Liver (tissue), 9 donors: Measurements from ENCODE around the gene SBK2. TPM values are rescaled to one million over a fixed set of nuclear protein-coding genes. Genes with fewer than 3 reads are reported as not detected.

Experiments
- DNase-seq: peaks from one replicate; pipeline ENCODE4 v3.0.0-alpha.2; 2017; ENCODE audit warnings: low spot score
- H3K27ac ChIP-seq, 2 donors: one replicate each; pipeline ENCODE4 v1.7.0; 2013; ENCODE audit warnings: inconsistent platforms in 2 of 2, low read length in 2 of 2, control low read depth in 1 of 2, low read depth in 1 of 2, mild to moderate bottlenecking in 1 of 2
- H3K27me3 ChIP-seq, 4 donors: one replicate each; pipeline versions ENCODE4 v1.6.1 to v1.7.0; 2013; ENCODE audit warnings: low read length in 3 of 4, inconsistent platforms in 1 of 4, mild to moderate bottlenecking in 1 of 4, moderate library complexity in 1 of 4; ENCODE audit not compliant: control insufficient read depth in 4 of 4, insufficient read depth in 4 of 4
- H3K36me3 ChIP-seq, 4 donors: one replicate each; pipeline versions ENCODE4 v1.6.1 to v1.7.0; 2013; ENCODE audit warnings: low read length in 3 of 4, mild to moderate bottlenecking in 3 of 4, low read depth in 1 of 4, moderate library complexity in 1 of 4; ENCODE audit not compliant: control insufficient read depth in 4 of 4, insufficient read depth in 3 of 4
- H3K4me1 ChIP-seq, 4 donors: one replicate each; pipeline versions ENCODE4 v1.6.1 to v1.7.0; 2013; ENCODE audit warnings: low read length in 3 of 4, mild to moderate bottlenecking in 3 of 4, moderate library complexity in 1 of 4; ENCODE audit not compliant: control insufficient read depth in 4 of 4, insufficient read depth in 4 of 4
- H3K4me3 ChIP-seq, 3 donors: one replicate each; pipeline versions ENCODE4 v1.6.1 to v1.7.0; 2013; ENCODE audit warnings: low read length in 3 of 3, control low read depth in 1 of 3, low read depth in 1 of 3, mild to moderate bottlenecking in 1 of 3
- H3K9ac ChIP-seq, 2 donors: one replicate each; pipeline ENCODE4 v1.7.0; 2013; ENCODE audit warnings: low read length in 2 of 2, mild to moderate bottlenecking in 2 of 2, moderate library complexity in 2 of 2, control low read depth in 1 of 2, low read depth in 1 of 2
- H3K9me3 ChIP-seq, 4 donors: one replicate each; pipeline versions ENCODE4 v1.6.1 to v1.7.0; 2013; ENCODE audit warnings: low read length in 3 of 4; ENCODE audit not compliant: control insufficient read depth in 4 of 4
- EGR1 ChIP-seq, 2 donors: IDR thresholded peaks; 2 replicates each; pipeline ENCODE4 v1.6.1; 2016 to 2018; ENCODE audit warnings: antibody characterized with exemption in 2 of 2, low read depth in 2 of 2
- FOXA2 ChIP-seq: IDR thresholded peaks from 2 replicates; pipeline ENCODE4 v1.6.1; 2016; ENCODE audit warnings: antibody characterized with exemption
- GABPA ChIP-seq, 2 donors: IDR thresholded peaks in 1 of 2; conservative IDR thresholded peaks in 1 of 2; 2 replicates each; pipeline ENCODE4 v1.6.1; 2016; ENCODE audit warnings: antibody characterized with exemption in 2 of 2, mild to moderate bottlenecking in 1 of 2, moderate library complexity in 1 of 2
- NR2F2 ChIP-seq: IDR thresholded peaks from 2 replicates; pipeline ENCODE4 v1.6.1; 2016; ENCODE audit warnings: antibody characterized with exemption
- RXRA ChIP-seq, 2 donors: IDR thresholded peaks; 2 replicates each; pipeline ENCODE4 v1.6.1; 2017 to 2018; ENCODE audit warnings: antibody characterized with exemption in 2 of 2, mild to moderate bottlenecking in 1 of 2
- SP1 ChIP-seq: IDR thresholded peaks from 2 replicates; pipeline ENCODE4 v1.6.1; 2018; ENCODE audit warnings: antibody characterized with exemption, mild to moderate bottlenecking
- YY1 ChIP-seq: IDR thresholded peaks from 2 replicates; pipeline ENCODE4 v1.6.1; 2016; ENCODE audit warnings: antibody characterized with exemption, mild to moderate bottlenecking
- WGBS: extraction: QIAGEN DNeasy Blood & Tissue Kit; methylation state at CpG from one replicate; pipeline ENCODE4 v1.1.7; 2013; 5-methylcytosine and 5-hydroxymethylcytosine counted together
- polyA plus RNA-seq, 2 donors: library from polyadenylated mRNA; stranded (reverse) in 1 of 2; unstranded in 1 of 2; fragments of 200-250 nt in 1 of 2; fragments of >200 nt in 1 of 2; fragmentation: Nextera tagmentation in 1 of 2; extraction: Ambion mirVana in 1 of 2; gene quantifications; one replicate each; pipeline versions ENCODE4 v1.2.1 to v1.2.3, GENCODE V29; 2013 to 2015
- total RNA-seq, 2 donors: library from RNA; depleted of rRNA; stranded (reverse); fragments of >200 nt; gene quantifications; one replicate each; pipeline ENCODE4 v1.2.3, GENCODE V29; 2014
- TF ChIP-seq, protein P1 (sequence below): IDR thresholded peaks from 2 replicates; pipeline ENCODE4 v1.6.1; 2016; ENCODE audit warnings: antibody characterized with exemption
- TF ChIP-seq, protein P2 (sequence below): IDR thresholded peaks from 2 replicates; pipeline ENCODE4 v1.6.1; 2016; ENCODE audit warnings: antibody characterized with exemption
- donor health status: healthy.
- donor health status: healthy.
- donor health status: healthy.
- donor health status: healthy.
- donor health status: healthy.

The SBK2 gene
- total and polyA plus RNA-seq, 4 donors = not detected

DNA sequence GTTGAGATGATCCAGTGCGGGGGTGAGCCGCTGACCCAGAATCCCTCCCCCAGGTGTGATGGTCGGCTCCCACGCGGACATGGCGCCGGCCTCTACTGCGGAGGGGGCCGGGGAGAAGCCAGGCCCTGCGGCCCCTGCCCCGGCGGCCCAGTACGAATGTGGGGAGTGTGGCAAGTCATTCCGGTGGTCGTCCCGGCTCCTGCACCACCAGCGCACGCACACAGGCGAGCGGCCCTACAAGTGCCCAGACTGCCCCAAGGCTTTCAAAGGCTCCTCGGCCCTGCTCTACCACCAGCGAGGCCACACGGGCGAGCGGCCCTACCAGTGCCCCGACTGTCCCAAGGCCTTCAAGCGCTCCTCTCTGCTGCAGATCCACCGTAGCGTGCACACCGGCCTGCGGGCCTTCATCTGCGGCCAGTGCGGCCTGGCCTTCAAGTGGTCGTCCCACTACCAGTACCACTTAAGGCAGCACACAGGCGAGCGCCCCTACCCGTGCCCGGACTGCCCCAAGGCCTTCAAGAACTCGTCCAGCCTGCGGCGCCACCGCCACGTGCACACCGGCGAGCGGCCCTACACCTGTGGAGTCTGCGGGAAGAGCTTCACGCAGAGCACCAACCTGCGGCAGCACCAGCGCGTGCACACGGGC is 55.7 kb downstream of the SBK2 start:
- no peak overlapping the region for H3K27ac ChIP-seq
- no peak for DNase-seq
- H3K36me3 ChIP-seq = peaks cover 0 to 11% (median 5%) of the 10 kb centered on the region in 4 donors
- no peak overlapping the region for H3K4me3 ChIP-seq
- no peak for TF ChIP-seq EGR1 (IDR thresholded peaks at IDR 0.05; ENCODE audit: low read depth in 2 of 2)
- TF ChIP-seq FOXA2 = no peak
- TF ChIP-seq RXRA (IDR thresholded peaks at IDR 0.05) = no peak
- TF ChIP-seq, protein P1, sequence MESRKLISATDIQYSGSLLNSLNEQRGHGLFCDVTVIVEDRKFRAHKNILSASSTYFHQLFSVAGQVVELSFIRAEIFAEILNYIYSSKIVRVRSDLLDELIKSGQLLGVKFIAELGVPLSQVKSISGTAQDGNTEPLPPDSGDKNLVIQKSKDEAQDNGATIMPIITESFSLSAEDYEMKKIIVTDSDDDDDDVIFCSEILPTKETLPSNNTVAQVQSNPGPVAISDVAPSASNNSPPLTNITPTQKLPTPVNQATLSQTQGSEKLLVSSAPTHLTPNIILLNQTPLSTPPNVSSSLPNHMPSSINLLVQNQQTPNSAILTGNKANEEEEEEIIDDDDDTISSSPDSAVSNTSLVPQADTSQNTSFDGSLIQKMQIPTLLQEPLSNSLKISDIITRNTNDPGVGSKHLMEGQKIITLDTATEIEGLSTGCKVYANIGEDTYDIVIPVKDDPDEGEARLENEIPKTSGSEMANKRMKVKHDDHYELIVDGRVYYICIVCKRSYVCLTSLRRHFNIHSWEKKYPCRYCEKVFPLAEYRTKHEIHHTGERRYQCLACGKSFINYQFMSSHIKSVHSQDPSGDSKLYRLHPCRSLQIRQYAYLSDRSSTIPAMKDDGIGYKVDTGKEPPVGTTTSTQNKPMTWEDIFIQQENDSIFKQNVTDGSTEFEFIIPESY = no peak
- H3K9me3 ChIP-seq = no peaks in the 10 kb centered on the region
- H3K4me1 ChIP-seq = peaks cover 9 to 33% (median 20%) of the 10 kb centered on the region in 4 donors
- H3K9ac ChIP-seq = no peak overlapping the region
- WGBS = 98% methylated on average over 52 of the region's 52 CpGs
- H3K27me3 ChIP-seq = no peaks in the 10 kb centered on the region

DNA sequence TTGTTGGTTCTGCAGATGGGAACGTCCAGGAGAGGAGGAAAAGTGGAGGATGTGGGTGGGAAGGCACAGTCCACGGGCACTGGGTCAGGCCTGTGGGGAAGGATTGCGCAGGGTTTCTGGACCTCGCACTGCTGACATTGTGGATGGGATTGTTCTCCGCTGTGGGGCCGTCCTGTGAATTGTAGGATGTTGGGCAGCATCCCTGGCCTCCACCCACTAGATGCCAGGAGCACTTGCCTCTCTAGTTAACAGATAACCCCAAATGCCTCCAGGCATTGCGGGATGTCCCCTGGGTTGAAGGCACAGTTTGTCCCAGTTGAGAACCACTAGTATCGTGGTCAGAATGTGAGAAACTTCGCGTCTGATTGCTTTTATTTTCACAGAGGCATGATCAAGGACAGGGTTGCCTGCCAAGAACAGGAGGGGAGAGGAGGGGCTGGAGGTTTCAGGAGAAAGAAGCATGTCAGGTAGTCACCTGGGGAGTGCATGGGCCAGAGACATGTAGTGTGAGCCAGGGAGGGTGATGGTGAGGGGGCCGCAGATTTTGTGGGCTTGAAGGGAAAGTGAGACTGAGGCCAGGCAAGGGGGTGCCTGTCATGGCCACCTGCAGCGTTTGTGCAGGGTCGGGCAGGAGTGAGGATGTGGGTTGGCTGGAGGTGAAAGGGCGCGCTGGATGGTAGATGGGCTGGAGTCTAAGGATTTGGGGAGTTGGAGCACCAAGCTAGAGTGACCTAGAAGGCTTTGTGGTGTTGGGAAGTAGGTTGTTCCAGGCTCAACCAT is 57.3 kb downstream of the SBK2 start:
- H3K4me3 ChIP-seq = no peak overlapping the region
- TF ChIP-seq SP1 = peak; percentile 13
- no peak for TF ChIP-seq NR2F2
- H3K27ac ChIP-seq = no peak overlapping the region
- no peaks in the 10 kb centered on the region for H3K9me3 ChIP-seq
- H3K4me1 ChIP-seq = peaks cover 8 to 34% (median 23%) of the 10 kb centered on the region in 4 donors
- H3K9ac ChIP-seq = no peak overlapping the region
- H3K27me3 ChIP-seq = no peaks in the 10 kb centered on the region
- no peak for DNase-seq
- peaks cover 0 to 11% (median 5%) of the 10 kb centered on the region in 4 donors for H3K36me3 ChIP-seq
- 77% methylated on average over 15 of the region's 15 CpGs for WGBS

DNA sequence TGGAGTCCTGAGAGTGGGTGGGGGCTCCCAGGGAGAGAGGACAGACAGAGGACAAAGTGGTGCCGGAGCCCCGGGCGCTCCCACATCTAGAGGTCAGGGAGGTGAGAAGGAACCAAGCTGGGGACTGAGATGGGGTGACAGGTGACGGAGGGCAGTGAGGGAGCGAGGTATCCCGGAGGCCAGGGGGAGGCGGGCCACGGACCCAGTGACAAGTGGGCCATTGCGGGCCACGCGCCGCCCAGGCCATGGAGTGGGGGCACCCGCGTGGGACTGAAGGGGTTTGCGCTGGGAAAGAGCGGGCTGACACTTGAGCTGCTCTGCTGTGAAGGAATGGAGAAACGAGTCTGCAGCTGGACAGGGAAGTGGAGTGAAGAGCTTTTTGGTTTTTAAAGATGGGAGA is 57.9 kb downstream of the SBK2 start:
- H3K4me1 ChIP-seq = peaks cover 7 to 28% (median 18%) of the 10 kb centered on the region in 4 donors
- H3K9ac ChIP-seq = no peak overlapping the region
- TF ChIP-seq FOXA2 = no peak
- TF ChIP-seq YY1 = no peak
- TF ChIP-seq GABPA (IDR thresholded peaks at IDR 0.05 in 1 of 2, conservative IDR thresholded peaks at IDR 0.05 in 1 of 2) = no peak
- TF ChIP-seq, protein P2, sequence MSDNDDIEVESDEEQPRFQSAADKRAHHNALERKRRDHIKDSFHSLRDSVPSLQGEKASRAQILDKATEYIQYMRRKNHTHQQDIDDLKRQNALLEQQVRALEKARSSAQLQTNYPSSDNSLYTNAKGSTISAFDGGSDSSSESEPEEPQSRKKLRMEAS = no peak
- no peak for TF ChIP-seq NR2F2
- TF ChIP-seq RXRA (IDR thresholded peaks at IDR 0.05) = no peak
- no peak for TF ChIP-seq SP1
- TF ChIP-seq, protein P1 = no peak
- 92% methylated on average over 17 of the region's 17 CpGs for WGBS
- H3K4me3 ChIP-seq = no peak overlapping the region
- H3K9me3 ChIP-seq = no peaks in the 10 kb centered on the region
- H3K36me3 ChIP-seq = peaks cover 0 to 11% (median 5%) of the 10 kb centered on the region in 4 donors
- no peak overlapping the region for H3K27ac ChIP-seq
- H3K27me3 ChIP-seq = no peaks in the 10 kb centered on the region
- no peak for DNase-seq

Other genes starting within 250 kb of the SBK2 start
- gene TMEM150B, start 211.8 kb downstream of the SBK2 start, total RNA-seq = 1 to 10 TPM; 2.1 to 3.3 TPM
- 1 to 10 TPM in 1 of 2 donors, under 1 TPM in 1; 0.81 to 1.8 TPM for gene TMEM150B, start 211.8 kb downstream of the SBK2 start, polyA plus RNA-seq
- 10 to 100 TPM in 1 of 2 donors, 1 to 10 TPM in 1; 3.9 to 11.6 TPM for gene KMT5C, start 197.3 kb downstream of the SBK2 start, total RNA-seq
- 1 to 10 TPM; 1.1 to 2.1 TPM for gene KMT5C, start 197.3 kb downstream of the SBK2 start, polyA plus RNA-seq
- gene COX6B2, start 182.4 kb downstream of the SBK2 start, total RNA-seq = not detected
- not detected for gene COX6B2, start 182.4 kb downstream of the SBK2 start, polyA plus RNA-seq
- gene GARIN5B, start 173.9 kb downstream of the SBK2 start, total RNA-seq = not detected
- not detected for gene GARIN5B, start 173.9 kb downstream of the SBK2 start, polyA plus RNA-seq
- not detected for gene IL11, start 166.7 kb downstream of the SBK2 start, total RNA-seq
- gene IL11, start 166.7 kb downstream of the SBK2 start, polyA plus RNA-seq = not detected
- not detected for gene TMEM190, start 160.3 kb downstream of the SBK2 start, total RNA-seq
- not detected for gene TMEM190, start 160.3 kb downstream of the SBK2 start, polyA plus RNA-seq
- under 1 TPM; 0.08 to 0.47 TPM for gene TMEM238, start 152.8 kb downstream of the SBK2 start, total RNA-seq
- gene TMEM238, start 152.8 kb downstream of the SBK2 start, polyA plus RNA-seq = under 1 TPM; 0.47 to 0.54 TPM
- 100 to 1,000 TPM; 116 to 150 TPM for gene RPL28, start 151.2 kb downstream of the SBK2 start, total RNA-seq
- gene RPL28, start 151.2 kb downstream of the SBK2 start, polyA plus RNA-seq = 100 to 1,000 TPM; 177 to 535 TPM
- gene UBE2S, start 129.3 kb downstream of the SBK2 start, total RNA-seq = 10 to 100 TPM in 1 of 2 donors, 1 to 10 TPM in 1; 5.2 to 95.2 TPM
- 1 to 10 TPM; 6.7 to 6.9 TPM for gene UBE2S, start 129.3 kb downstream of the SBK2 start, polyA plus RNA-seq
- 1 to 10 TPM in 1 of 2 donors, not detected in 1; 1.6 TPM for gene SHISA7, start 93.8 kb downstream of the SBK2 start, total RNA-seq
- not detected for gene SHISA7, start 93.8 kb downstream of the SBK2 start, polyA plus RNA-seq
- 100 to 1,000 TPM in 1 of 2 donors, 10 to 100 TPM in 1; 49.1 to 101 TPM for gene ISOC2, start 75.5 kb downstream of the SBK2 start, total RNA-seq
- 100 to 1,000 TPM; 136 to 181 TPM for gene ISOC2, start 75.5 kb downstream of the SBK2 start, polyA plus RNA-seq
- gene C19orf85, start 72.4 kb downstream of the SBK2 start, total RNA-seq = not detected
- gene C19orf85, start 72.4 kb downstream of the SBK2 start, polyA plus RNA-seq = not detected
- 1 to 10 TPM; 1.1 to 1.9 TPM for gene ZNF628, start 60.5 kb downstream of the SBK2 start, total RNA-seq
- gene ZNF628, start 60.5 kb downstream of the SBK2 start, polyA plus RNA-seq = 1 to 10 TPM in 1 of 2 donors, under 1 TPM in 1; 0.99 to 4.4 TPM
- 1 to 10 TPM; 1.4 to 3.7 TPM for gene NAT14, start 51.9 kb downstream of the SBK2 start, total RNA-seq
- 1 to 10 TPM; 2.6 to 3.5 TPM for gene NAT14, start 51.9 kb downstream of the SBK2 start, polyA plus RNA-seq
- gene SSC5D, start 48.7 kb downstream of the SBK2 start, total RNA-seq = under 1 TPM; 0.19 to 0.84 TPM
- 1 to 10 TPM in 1 of 2 donors, under 1 TPM in 1; 0.08 to 1.0 TPM for gene SSC5D, start 48.7 kb downstream of the SBK2 start, polyA plus RNA-seq
- gene SBK3, start 8.4 kb upstream of the SBK2 start, total RNA-seq = not detected
- gene SBK3, start 8.4 kb upstream of the SBK2 start, polyA plus RNA-seq = under 1 TPM in 1 of 2 donors, not detected in 1; 0.03 TPM
- under 1 TPM; 0.92 to 0.93 TPM for gene ZNF579, start 43.7 kb upstream of the SBK2 start, total RNA-seq
- gene ZNF579, start 43.7 kb upstream of the SBK2 start, polyA plus RNA-seq = 1 to 10 TPM; 1.4 to 3.3 TPM
- 1 to 10 TPM; 2.2 to 2.3 TPM for gene FIZ1, start 62.4 kb upstream of the SBK2 start, total RNA-seq
- gene FIZ1, start 62.4 kb upstream of the SBK2 start, polyA plus RNA-seq = 1 to 10 TPM; 1.1 to 4.3 TPM
- 1 to 10 TPM; 6.7 to 8.8 TPM for gene ZNF524, start 63.2 kb upstream of the SBK2 start, total RNA-seq
- gene ZNF524, start 63.2 kb upstream of the SBK2 start, polyA plus RNA-seq = 10 to 100 TPM; 11.5 to 12.3 TPM
- 1 to 10 TPM; 1.4 to 1.8 TPM for gene ZNF865, start 68.5 kb upstream of the SBK2 start, total RNA-seq
- gene ZNF865, start 68.5 kb upstream of the SBK2 start, polyA plus RNA-seq = 1 to 10 TPM in 1 of 2 donors, under 1 TPM in 1; 0.38 to 3.1 TPM
- gene ZNF784, start 87.4 kb upstream of the SBK2 start, total RNA-seq = 1 to 10 TPM; 3.9 to 6.0 TPM
- 1 to 10 TPM in 1 of 2 donors, under 1 TPM in 1; 0.79 to 3.6 TPM for gene ZNF784, start 87.4 kb upstream of the SBK2 start, polyA plus RNA-seq
- 1 to 10 TPM; 2.6 to 5.0 TPM for gene ZNF580, start 103.9 kb upstream of the SBK2 start, total RNA-seq
- gene ZNF580, start 103.9 kb upstream of the SBK2 start, polyA plus RNA-seq = 1 to 10 TPM; 5.1 to 5.2 TPM
- 1 to 10 TPM; 2.1 to 7.3 TPM for gene ZNF581, start 106.5 kb upstream of the SBK2 start, total RNA-seq
- 1 to 10 TPM; 4.8 to 5.6 TPM for gene ZNF581, start 106.5 kb upstream of the SBK2 start, polyA plus RNA-seq
- gene CCDC106, start 111.1 kb upstream of the SBK2 start, total RNA-seq = 1 to 10 TPM; 3.6 to 5.6 TPM
- gene CCDC106, start 111.1 kb upstream of the SBK2 start, polyA plus RNA-seq = 10 to 100 TPM in 1 of 2 donors, 1 to 10 TPM in 1; 6.1 to 13.5 TPM
- gene U2AF2, start 117.9 kb upstream of the SBK2 start, total RNA-seq = 10 to 100 TPM; 49.4 to 66.6 TPM
- 10 to 100 TPM in 1 of 2 donors, 1 to 10 TPM in 1; 8.6 to 53.1 TPM for gene U2AF2, start 117.9 kb upstream of the SBK2 start, polyA plus RNA-seq
- gene EPN1, start 138.1 kb upstream of the SBK2 start, total RNA-seq = 100 to 1,000 TPM in 1 of 2 donors, 10 to 100 TPM in 1; 49.0 to 107 TPM
- 100 to 1,000 TPM in 1 of 2 donors, 10 to 100 TPM in 1; 18.6 to 117 TPM for gene EPN1, start 138.1 kb upstream of the SBK2 start, polyA plus RNA-seq
- not detected for gene NLRP9, start 201.3 kb upstream of the SBK2 start, total RNA-seq
- not detected for gene NLRP9, start 201.3 kb upstream of the SBK2 start, polyA plus RNA-seq
- gene RFPL4A, start 222.0 kb upstream of the SBK2 start, total RNA-seq = not detected
- under 1 TPM; 0.12 to 0.82 TPM for gene RFPL4A, start 222.0 kb upstream of the SBK2 start, polyA plus RNA-seq
- gene RFPL4AL1, start 232.0 kb upstream of the SBK2 start, total RNA-seq = under 1 TPM in 1 of 2 donors, not detected in 1; 0.33 TPM
- under 1 TPM in 1 of 2 donors, not detected in 1; 0.13 TPM for gene RFPL4AL1, start 232.0 kb upstream of the SBK2 start, polyA plus RNA-seq